ENCODE measurements around the gene ATG101.

GRCh38 chr12:52083638-52083996, 13.8 kb downstream of the ATG101 start:
- TF ChIP-seq CTCF (conservative IDR thresholded peaks at IDR 0.05; ENCODE audit: low read length) = no peak; the same call in 1 of the 2 replicates
- TF ChIP-seq EZH2phosphoT487 (IDR thresholded peaks at IDR 0.05; ENCODE audit: borderline replicate concordance) = no peak

Data from Loucy (cell line).